ENCODE data around the gene WNT2. TPM values are rescaled to one million over a fixed set of nuclear protein-coding genes. Genes with fewer than 3 reads are reported as not detected.

WNT2 gene
- total RNA-seq, 1 donor: 9.9 TPM

DNA sequence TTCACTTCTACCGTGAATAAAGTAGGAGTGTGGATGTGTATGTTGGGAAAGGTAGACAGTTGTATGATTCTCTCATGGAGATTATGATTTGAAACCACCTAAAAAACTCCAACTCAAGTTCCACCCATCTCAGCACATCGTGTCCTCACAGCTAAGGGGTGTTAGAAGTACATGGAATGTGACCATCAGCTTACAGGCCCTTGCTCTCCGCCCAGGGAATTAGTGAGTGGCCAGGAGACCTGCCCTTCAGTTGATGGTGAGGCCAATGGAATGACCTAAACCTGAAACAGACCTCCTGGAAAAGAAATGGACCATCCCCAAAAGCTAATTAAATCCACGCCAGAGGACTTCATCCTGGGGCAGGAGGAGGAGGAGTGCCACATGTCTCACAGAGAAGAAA is 2.1 kb upstream of the WNT2 start:
- peak; percentile 86 for DNase-seq (ENCODE audit: low read depth)
- H3K4me3 ChIP-seq (ENCODE audit: low read depth, low read length): peak overlapping the region; percentile 75
- TF ChIP-seq, protein P1, sequence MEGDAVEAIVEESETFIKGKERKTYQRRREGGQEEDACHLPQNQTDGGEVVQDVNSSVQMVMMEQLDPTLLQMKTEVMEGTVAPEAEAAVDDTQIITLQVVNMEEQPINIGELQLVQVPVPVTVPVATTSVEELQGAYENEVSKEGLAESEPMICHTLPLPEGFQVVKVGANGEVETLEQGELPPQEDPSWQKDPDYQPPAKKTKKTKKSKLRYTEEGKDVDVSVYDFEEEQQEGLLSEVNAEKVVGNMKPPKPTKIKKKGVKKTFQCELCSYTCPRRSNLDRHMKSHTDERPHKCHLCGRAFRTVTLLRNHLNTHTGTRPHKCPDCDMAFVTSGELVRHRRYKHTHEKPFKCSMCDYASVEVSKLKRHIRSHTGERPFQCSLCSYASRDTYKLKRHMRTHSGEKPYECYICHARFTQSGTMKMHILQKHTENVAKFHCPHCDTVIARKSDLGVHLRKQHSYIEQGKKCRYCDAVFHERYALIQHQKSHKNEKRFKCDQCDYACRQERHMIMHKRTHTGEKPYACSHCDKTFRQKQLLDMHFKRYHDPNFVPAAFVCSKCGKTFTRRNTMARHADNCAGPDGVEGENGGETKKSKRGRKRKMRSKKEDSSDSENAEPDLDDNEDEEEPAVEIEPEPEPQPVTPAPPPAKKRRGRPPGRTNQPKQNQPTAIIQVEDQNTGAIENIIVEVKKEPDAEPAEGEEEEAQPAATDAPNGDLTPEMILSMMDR (IDR thresholded peaks at IDR 0.05; ENCODE audit: insufficient read depth, low read length): no peak

DNA sequence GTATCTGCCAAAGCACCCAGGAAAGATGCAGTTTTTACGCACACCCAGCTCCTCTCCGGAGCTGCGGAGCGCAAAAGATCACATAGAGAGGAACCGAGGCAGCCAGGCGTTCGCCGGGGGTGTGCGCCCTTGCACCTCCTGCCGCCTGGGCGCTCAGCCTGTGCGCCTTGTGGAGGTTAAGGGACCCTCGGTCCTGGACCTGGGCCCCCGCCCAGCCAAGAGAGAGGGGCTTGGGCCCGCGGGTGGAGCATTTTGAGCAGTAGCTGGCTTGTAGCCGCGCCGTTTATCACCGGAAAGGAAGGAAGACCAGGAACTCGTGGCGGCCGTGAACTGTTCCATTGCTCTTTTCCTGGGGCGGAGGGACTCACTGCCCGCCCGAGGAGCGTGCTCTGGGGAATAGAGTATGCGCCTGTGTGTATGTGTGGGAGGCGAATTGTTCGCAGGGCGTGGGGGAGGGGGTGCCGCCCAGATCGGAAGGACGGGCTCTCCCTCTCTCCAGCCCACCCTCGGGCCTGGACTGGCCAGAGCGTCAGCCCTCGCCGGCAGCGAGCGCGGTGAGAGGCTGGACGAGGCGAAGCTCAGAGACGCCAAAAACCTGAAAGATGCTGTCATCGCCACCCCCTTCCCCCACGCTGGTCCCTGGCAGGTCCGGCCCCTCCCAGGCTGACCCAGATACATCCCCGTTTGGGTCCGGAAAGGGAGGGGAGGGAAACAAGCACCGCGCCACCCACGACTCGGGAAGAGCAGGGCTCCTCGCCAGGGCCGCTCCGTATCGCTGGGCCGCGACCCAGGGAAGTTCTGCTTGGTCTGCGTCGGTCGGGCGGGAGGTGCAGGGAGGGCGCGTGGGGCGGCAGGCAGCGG is 1.2 kb upstream of the WNT2 start:
- TF ChIP-seq, protein P1 (IDR thresholded peaks at IDR 0.05; ENCODE audit: insufficient read depth, low read length): no peak
- H3K4me3 ChIP-seq (ENCODE audit: low read depth, low read length): peak overlapping the region; percentile 75
- DNase-seq (ENCODE audit: low read depth): peak; percentile 97

DNA sequence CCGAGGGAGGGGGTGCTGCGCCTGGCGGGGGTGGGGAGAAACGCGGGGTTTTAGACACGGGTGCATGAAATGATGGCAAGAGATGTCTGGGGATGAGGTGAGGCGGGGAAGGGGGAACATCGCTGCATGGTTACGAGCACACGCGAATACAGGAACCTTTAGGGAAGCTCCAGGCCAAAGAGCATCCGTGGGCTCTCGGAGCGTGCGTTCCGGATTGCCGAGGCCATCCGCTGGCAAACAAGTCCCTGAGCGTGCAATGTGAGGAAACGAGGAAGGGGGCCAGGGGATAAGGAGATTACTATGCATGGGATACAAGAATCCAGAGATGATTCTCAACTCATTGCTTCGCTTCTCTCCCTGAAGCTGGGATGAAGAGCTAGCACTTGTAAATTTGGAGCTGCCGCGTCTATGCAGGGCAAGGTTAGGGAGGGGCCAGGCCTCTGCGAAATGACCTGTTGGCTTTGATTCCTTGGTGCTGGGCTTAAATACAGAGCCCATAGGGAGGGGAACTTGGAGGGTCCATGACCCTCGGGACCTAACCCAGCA is 520 bp upstream of the WNT2 start:
- TF ChIP-seq, protein P1 (IDR thresholded peaks at IDR 0.05; ENCODE audit: insufficient read depth, low read length): no peak
- H3K4me3 ChIP-seq (ENCODE audit: low read depth, low read length): peak overlapping the region; percentile 75
- peak; percentile 63 for DNase-seq (ENCODE audit: low read depth)

- TF ChIP-seq, protein P1 (IDR thresholded peaks at IDR 0.05; ENCODE audit: insufficient read depth, low read length): no peak
- H3K4me3 ChIP-seq (ENCODE audit: low read depth, low read length): no peak overlapping the region
- DNase-seq (ENCODE audit: low read depth): no peak
Observed at GRCh38 chr7:117320523-117320922, 2.3 kb downstream of the WNT2 start.

GRCh38 chr7:117319181-117319580 is 3.7 kb downstream of the WNT2 start:
- TF ChIP-seq, protein P1 (IDR thresholded peaks at IDR 0.05; ENCODE audit: insufficient read depth, low read length): no peak
- DNase-seq (ENCODE audit: low read depth): no peak
- H3K4me3 ChIP-seq (ENCODE audit: low read depth, low read length): no peak overlapping the region

DNA sequence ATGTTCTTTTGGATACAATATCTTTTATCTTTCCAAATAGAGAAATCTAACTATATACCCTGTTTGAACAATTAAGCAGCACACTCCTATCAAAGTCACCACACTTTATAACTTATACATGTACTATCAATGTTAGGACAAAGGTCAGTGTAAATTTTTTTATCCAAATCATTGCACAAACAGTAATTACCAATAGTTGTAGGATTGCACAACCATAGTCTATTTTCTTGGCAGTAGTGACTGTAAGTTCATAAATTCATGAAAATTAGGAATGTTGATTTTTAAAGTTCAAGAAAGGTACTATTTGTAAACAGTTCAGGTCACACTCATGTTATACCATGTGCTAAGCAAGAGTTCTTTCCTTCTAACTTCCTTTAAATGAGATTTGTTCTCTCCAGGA is 9.3 kb downstream of the WNT2 start:
- TF ChIP-seq, protein P1 (IDR thresholded peaks at IDR 0.05; ENCODE audit: insufficient read depth, low read length): no peak
- peak; percentile 33 for DNase-seq (ENCODE audit: low read depth)

More for the DNA sequence above, 9.3 kb downstream of the WNT2 start:
- H3K4me3 ChIP-seq (ENCODE audit: low read depth, low read length): no peak overlapping the region
